ENCODE data around the gene RPL7A. TPM values are rescaled to one million over a fixed set of nuclear protein-coding genes. Genes with fewer than 3 reads are reported as not detected.

Gene RPL7A
- total and polyA plus RNA-seq, 4 donors, result 796 to 2,086 (median 1,475) TPM

DNA sequence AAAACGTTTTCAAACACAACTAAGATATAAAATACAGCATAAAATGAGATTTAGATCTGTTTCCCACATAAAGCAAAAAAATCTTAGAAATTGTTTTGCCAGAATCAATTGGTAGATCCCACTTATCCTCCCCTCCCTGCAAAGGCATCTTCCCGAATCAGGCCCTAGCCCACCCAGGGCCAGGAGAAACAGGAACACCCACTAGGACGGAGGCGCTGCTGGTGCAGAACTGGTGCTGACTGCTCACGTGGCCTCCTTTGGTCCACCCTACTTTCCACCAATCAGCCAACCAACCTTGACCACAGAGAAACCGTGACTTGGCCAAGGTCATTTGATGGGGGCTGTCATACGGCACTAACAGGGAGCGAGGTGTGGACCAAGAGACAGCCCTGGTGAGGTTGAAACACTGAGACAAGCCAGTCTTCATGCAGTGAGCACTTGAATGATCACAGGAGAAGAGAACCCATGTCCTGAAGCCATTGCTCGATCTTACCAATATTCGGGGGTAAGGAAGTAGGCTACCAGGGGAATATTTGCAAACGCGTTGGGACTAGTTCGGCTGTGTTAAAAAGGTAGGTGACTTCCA is 13.6 kb downstream of the RPL7A start:
- Histone ChIP-seq H3K27ac (ENCODE audit: low read depth, low read length) (no peak overlapping the region), H3K9me3 (ENCODE audit: control insufficient read depth, insufficient read depth, low read length) (no peaks in the 10 kb centered on the region), H3K4me3 (ENCODE audit: low read depth, low read length) (no peak overlapping the region), H3K36me3 (ENCODE audit: control insufficient read depth, insufficient read depth, low read length) (peaks cover 90% of the 10 kb centered on the region), H3K4me1 (ENCODE audit: control insufficient read depth, insufficient read depth, low read length) (peaks cover 30% of the 10 kb centered on the region), H3K27me3 (ENCODE audit: control insufficient read depth, insufficient read depth, low read length) (no peaks in the 10 kb centered on the region)
- WGBS (ENCODE audit: insufficient coverage), result 91% methylated on average over 11 of the region's 13 CpGs
- DNase-seq (ENCODE audit: low read depth in 4 of 6, low spot score in 6 of 6), result no peak

DNA sequence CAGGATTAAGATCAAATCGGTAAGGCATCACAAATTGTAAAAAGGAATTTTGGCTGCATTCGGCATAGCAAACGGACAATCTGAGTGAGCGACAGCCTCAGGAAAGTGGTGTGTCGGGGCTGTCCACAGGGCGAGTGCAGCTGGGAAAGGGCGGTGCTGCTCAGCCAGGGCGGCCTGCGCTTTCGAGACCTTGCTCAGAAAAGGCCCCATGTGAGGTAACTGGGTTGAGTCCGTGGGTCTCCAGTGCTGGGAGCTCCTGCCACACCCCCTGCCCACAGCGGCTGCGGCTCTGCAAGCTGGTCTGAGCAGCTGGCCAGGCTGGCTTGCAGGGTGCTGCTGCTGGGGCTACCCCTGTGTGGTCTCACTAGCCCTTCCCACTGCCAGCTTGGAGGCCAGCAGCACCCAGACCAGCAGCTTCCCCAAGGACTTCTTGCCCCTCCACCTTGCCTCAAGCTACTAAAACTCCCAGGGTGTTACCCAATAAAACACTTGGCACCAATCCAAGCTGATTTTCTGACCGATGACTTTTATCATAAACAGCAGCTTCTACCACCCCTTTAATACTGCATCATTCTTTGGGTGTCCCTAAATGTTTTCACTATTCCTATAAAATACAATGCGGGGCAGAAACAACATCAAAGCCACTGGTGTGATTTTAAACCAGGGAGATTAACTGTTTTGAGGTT is 14.5 kb downstream of the RPL7A start:
- Histone ChIP-seq H3K36me3 (ENCODE audit: control insufficient read depth, insufficient read depth, low read length) (peaks cover 97% of the 10 kb centered on the region), H3K9me3 (ENCODE audit: control insufficient read depth, insufficient read depth, low read length) (no peaks in the 10 kb centered on the region), H3K27me3 (ENCODE audit: control insufficient read depth, insufficient read depth, low read length) (no peaks in the 10 kb centered on the region), H3K27ac (ENCODE audit: low read depth, low read length) (no peak overlapping the region), H3K4me1 (ENCODE audit: control insufficient read depth, insufficient read depth, low read length) (peaks cover 21% of the 10 kb centered on the region), H3K4me3 (ENCODE audit: low read depth, low read length) (no peak overlapping the region)
- no peak for DNase-seq (ENCODE audit: low read depth in 4 of 6, low spot score in 6 of 6)
- 95% methylated on average over 14 of the region's 15 CpGs for WGBS (ENCODE audit: insufficient coverage)

DNA sequence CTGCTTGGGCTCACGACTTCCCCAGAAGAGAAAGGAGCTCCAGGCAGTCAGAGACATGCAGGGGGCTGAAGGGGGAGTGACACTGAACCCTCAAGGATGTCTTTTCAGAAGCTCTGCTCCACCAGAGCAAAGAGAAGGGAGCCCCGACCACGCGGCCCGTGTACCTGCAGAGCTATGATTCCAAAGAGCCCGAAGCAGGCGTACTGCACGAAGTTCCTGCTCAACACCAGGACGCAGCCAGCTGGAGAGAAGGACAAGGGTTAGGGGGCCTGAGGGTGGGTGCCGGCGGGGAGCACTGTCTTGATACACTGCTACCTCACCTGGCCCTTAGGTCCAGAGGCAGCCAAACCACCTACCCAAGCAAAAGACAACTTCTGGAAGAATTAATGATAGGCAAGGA is 18.4 kb downstream of the RPL7A start:
- Histone ChIP-seq H3K36me3 (ENCODE audit: control insufficient read depth, insufficient read depth, low read length) (peaks cover 84% of the 10 kb centered on the region), H3K27ac (ENCODE audit: low read depth, low read length) (no peak overlapping the region), H3K4me1 (ENCODE audit: control insufficient read depth, insufficient read depth, low read length) (peaks cover 24% of the 10 kb centered on the region), H3K27me3 (ENCODE audit: control insufficient read depth, insufficient read depth, low read length) (no peaks in the 10 kb centered on the region), H3K4me3 (ENCODE audit: low read depth, low read length) (no peak overlapping the region), H3K9me3 (ENCODE audit: control insufficient read depth, insufficient read depth, low read length) (no peaks in the 10 kb centered on the region)
- WGBS (ENCODE audit: insufficient coverage), result 92% methylated on average over 5 of the region's 11 CpGs
- no peak for DNase-seq (ENCODE audit: low read depth in 4 of 6, low spot score in 6 of 6)

DNA sequence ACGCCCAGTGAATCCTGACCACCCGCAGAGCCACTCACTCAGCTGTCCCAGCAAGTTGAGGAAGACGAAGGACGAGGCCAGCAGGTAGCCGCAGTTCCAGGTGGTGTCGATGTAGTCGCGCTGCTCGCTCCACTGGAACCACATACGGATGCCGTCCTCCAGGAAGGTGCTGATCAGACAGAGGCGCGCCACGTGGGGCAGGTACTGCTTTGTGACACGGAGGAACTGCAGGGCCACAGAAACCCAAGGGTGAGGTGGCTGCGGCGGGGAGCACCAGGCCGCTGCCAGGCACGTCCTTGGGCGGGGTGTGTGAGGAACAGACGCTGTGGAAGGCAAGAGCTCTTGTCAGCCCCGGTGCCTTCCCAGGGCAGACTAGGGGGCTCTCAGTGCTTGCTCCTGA is 19.2 kb downstream of the RPL7A start:
- Histone ChIP-seq H3K27me3 (ENCODE audit: control insufficient read depth, insufficient read depth, low read length) (no peaks in the 10 kb centered on the region), H3K36me3 (ENCODE audit: control insufficient read depth, insufficient read depth, low read length) (peaks cover 83% of the 10 kb centered on the region), H3K9me3 (ENCODE audit: control insufficient read depth, insufficient read depth, low read length) (no peaks in the 10 kb centered on the region), H3K4me1 (ENCODE audit: control insufficient read depth, insufficient read depth, low read length) (peaks cover 32% of the 10 kb centered on the region), H3K27ac (ENCODE audit: low read depth, low read length) (no peak overlapping the region), H3K4me3 (ENCODE audit: low read depth, low read length) (no peak overlapping the region)
- no peak for DNase-seq (ENCODE audit: low read depth in 4 of 6, low spot score in 6 of 6)
- WGBS (ENCODE audit: insufficient coverage), result 94% methylated on average over 22 of the region's 22 CpGs

DNA sequence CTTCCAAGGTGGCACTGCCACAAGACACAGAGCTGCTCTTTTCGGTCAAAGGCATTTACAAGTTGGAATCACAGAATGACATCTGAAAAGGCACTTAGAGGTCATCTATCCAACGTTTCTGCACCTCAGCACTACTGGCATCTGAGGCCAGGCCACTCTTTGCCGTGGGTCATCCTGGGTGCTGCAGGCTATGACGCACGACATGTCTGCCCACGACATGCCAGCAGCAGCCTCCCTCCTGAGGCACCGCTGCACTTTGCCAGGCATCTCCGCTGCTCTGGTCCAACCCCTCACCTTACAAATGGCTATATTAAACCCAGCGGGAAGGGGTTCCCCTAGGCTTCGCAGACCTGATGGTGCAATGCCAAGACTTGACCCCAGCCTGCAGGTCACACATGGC is 19.8 kb downstream of the RPL7A start:
- H3K27ac ChIP-seq (ENCODE audit: low read depth, low read length), result no peak overlapping the region

DNA sequence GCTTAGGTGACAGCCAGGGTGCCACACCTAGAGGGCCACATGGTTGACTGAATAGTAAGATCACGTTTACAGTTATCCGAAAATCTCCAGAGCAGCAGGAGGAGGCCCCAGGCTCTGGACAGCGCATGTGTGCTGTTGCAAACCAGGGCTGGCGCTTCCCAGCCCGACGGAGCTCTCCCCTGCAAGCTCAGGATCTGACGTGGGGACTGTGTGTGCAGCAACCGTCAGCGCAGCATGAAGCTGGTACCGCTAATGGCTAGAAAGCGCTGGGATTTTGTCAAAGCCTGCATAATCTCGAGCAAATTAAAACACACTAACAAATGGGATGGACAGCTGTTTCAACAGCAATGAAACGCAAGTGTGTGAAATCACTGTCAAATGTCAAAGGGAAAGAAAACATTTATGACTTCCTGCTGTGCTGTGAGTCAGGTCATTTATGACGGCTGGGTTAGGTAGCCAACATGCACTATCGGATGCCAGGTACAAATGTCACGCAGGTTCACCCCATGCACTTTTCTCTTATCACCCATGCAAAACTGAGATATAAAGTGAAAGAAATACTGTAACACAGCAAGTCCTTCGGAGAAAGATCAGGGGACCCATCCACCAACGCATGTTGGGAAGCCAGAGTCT is 20.3 kb downstream of the RPL7A start:
- Histone ChIP-seq H3K27me3 (ENCODE audit: control insufficient read depth, insufficient read depth, low read length) (no peaks in the 10 kb centered on the region), H3K4me3 (ENCODE audit: low read depth, low read length) (no peak overlapping the region), H3K36me3 (ENCODE audit: control insufficient read depth, insufficient read depth, low read length) (peaks cover 81% of the 10 kb centered on the region), H3K4me1 (ENCODE audit: control insufficient read depth, insufficient read depth, low read length) (peaks cover 39% of the 10 kb centered on the region), H3K9me3 (ENCODE audit: control insufficient read depth, insufficient read depth, low read length) (no peaks in the 10 kb centered on the region), H3K27ac (ENCODE audit: low read depth, low read length) (no peak overlapping the region)
- WGBS (ENCODE audit: insufficient coverage), result 69% methylated on average over 10 of the region's 18 CpGs
- peak in 2 of 6 donors; percentile 34 to 76 for DNase-seq (ENCODE audit: low read depth in 4 of 6, low spot score in 6 of 6)

More for the DNA sequence above, 19.8 kb downstream of the RPL7A start:
- Histone ChIP-seq H3K36me3 (ENCODE audit: control insufficient read depth, insufficient read depth, low read length) (peaks cover 81% of the 10 kb centered on the region), H3K27me3 (ENCODE audit: control insufficient read depth, insufficient read depth, low read length) (no peaks in the 10 kb centered on the region), H3K4me1 (ENCODE audit: control insufficient read depth, insufficient read depth, low read length) (peaks cover 35% of the 10 kb centered on the region), H3K4me3 (ENCODE audit: low read depth, low read length) (no peak overlapping the region), H3K9me3 (ENCODE audit: control insufficient read depth, insufficient read depth, low read length) (no peaks in the 10 kb centered on the region)
- 91% methylated on average over 10 of the region's 10 CpGs for WGBS (ENCODE audit: insufficient coverage)
- DNase-seq (ENCODE audit: low read depth in 4 of 6, low spot score in 6 of 6), result no peak

DNA sequence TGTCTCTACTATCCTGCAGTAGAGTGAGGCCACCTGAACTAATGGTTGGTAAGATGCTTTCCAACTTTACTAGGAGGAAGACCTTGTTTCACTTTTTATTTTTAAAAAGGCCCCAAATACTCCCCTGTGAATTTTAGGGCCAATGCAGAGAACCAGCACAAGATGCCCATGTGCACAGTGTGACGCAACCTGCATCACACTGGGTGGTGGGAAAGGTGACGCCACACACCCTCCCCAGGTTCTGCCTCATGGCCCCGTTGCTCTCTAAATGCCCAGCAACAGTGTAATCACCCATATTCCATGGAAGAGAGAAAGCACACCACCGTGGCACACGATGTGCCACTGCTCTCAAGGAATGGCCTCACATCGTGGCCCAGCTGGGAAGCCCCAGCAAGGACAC is 21.4 kb downstream of the RPL7A start:
- Histone ChIP-seq H3K9me3 (ENCODE audit: control insufficient read depth, insufficient read depth, low read length) (no peaks in the 10 kb centered on the region), H3K4me3 (ENCODE audit: low read depth, low read length) (no peak overlapping the region), H3K27me3 (ENCODE audit: control insufficient read depth, insufficient read depth, low read length) (no peaks in the 10 kb centered on the region), H3K4me1 (ENCODE audit: control insufficient read depth, insufficient read depth, low read length) (peaks cover 47% of the 10 kb centered on the region), H3K27ac (ENCODE audit: low read depth, low read length) (no peak overlapping the region), H3K36me3 (ENCODE audit: control insufficient read depth, insufficient read depth, low read length) (peaks cover 74% of the 10 kb centered on the region)
- DNase-seq (ENCODE audit: low read depth in 4 of 6, low spot score in 6 of 6), result no peak
- WGBS (ENCODE audit: insufficient coverage), result 94% methylated on average over 5 of the region's 6 CpGs

DNA sequence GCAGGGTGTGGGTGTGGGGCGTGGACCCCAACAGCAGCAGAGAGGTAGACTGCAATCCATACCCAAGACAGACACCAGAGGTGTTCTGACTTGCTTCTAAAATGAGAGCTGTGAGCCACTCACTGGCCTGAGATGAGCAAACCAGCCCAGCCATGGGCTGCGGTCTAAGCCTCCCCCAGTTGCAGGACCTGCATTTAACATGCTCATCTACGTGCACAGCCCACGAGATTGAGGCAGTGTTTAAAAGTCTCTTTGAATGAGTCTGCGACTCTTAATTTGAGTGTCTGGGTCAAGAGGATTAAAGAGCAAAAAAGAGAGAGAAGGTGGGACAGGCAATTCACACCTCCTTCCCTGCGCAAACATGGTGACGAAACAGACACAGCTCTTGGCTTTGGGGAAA is 21.9 kb downstream of the RPL7A start:
- WGBS (ENCODE audit: insufficient coverage), result 97% methylated on average over 6 of the region's 7 CpGs
- H3K4me1 ChIP-seq (ENCODE audit: control insufficient read depth, insufficient read depth, low read length), result peaks cover 47% of the 10 kb centered on the region
- no peak for DNase-seq (ENCODE audit: low read depth in 4 of 6, low spot score in 6 of 6)
- H3K27me3 ChIP-seq (ENCODE audit: control insufficient read depth, insufficient read depth, low read length), result no peaks in the 10 kb centered on the region
- no peak overlapping the region for H3K4me3 ChIP-seq (ENCODE audit: low read depth, low read length)
- H3K27ac ChIP-seq (ENCODE audit: low read depth, low read length), result no peak overlapping the region
- H3K9me3 ChIP-seq (ENCODE audit: control insufficient read depth, insufficient read depth, low read length), result no peaks in the 10 kb centered on the region
- H3K36me3 ChIP-seq (ENCODE audit: control insufficient read depth, insufficient read depth, low read length), result peaks cover 69% of the 10 kb centered on the region

DNA sequence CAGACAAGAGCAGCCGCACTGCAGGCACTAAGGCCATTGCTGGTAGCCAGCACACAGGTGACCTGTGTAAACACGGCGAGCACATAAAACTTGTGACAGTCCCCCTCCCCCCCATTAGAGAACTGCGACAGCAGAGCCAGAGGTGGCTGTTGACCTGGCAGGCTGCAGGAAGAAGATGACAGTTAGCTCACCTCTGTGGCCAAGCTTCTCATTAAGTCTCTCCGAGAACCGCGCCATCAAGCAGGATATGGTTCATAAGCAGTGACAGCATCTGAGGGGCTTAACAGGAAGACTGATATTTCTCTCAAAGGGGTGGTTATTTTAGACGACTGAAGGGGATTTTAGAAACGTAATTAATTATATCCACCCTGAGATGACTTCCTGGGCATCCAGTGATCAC is 22.7 kb downstream of the RPL7A start:
- Histone ChIP-seq H3K36me3 (ENCODE audit: control insufficient read depth, insufficient read depth, low read length) (peaks cover 63% of the 10 kb centered on the region), H3K27ac (ENCODE audit: low read depth, low read length) (no peak overlapping the region), H3K27me3 (ENCODE audit: control insufficient read depth, insufficient read depth, low read length) (no peaks in the 10 kb centered on the region), H3K4me1 (ENCODE audit: control insufficient read depth, insufficient read depth, low read length) (peaks cover 51% of the 10 kb centered on the region), H3K9me3 (ENCODE audit: control insufficient read depth, insufficient read depth, low read length) (no peaks in the 10 kb centered on the region), H3K4me3 (ENCODE audit: low read depth, low read length) (no peak overlapping the region)
- no peak for DNase-seq (ENCODE audit: low read depth in 4 of 6, low spot score in 6 of 6)
- 92% methylated on average over 4 of the region's 9 CpGs for WGBS (ENCODE audit: insufficient coverage)

DNA sequence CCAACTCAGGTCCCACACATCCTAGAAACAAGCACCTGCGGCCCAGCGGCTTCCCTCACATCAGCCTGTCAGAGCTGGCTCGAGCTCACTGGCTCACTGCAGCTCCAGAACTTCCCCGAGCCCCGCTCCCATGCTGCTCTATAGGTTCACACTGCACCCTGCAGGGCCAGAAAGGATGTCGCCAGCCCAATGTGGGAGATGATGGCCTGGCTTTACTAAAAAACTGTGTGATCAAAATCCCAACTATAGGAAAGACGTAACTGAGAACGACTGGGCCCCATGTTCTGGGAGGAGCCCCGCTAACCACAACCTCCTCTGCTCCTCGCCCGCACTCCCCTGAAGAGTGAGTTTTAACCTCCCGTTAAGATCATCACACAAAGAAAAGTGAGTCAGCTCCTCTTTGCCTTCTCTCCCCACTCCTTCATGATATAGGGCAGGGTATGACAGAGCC is 23.3 kb downstream of the RPL7A start:
- H3K36me3 ChIP-seq (ENCODE audit: control insufficient read depth, insufficient read depth, low read length), result peaks cover 58% of the 10 kb centered on the region
- no peak overlapping the region for H3K4me3 ChIP-seq (ENCODE audit: low read depth, low read length)
- H3K27ac ChIP-seq (ENCODE audit: low read depth, low read length), result no peak overlapping the region
- H3K27me3 ChIP-seq (ENCODE audit: control insufficient read depth, insufficient read depth, low read length), result no peaks in the 10 kb centered on the region
- no peak for DNase-seq (ENCODE audit: low read depth in 4 of 6, low spot score in 6 of 6)
- H3K4me1 ChIP-seq (ENCODE audit: control insufficient read depth, insufficient read depth, low read length), result peaks cover 51% of the 10 kb centered on the region
- WGBS (ENCODE audit: insufficient coverage), result 68% methylated on average over 7 of the region's 12 CpGs
- H3K9me3 ChIP-seq (ENCODE audit: control insufficient read depth, insufficient read depth, low read length), result no peaks in the 10 kb centered on the region

Measured in spinal cord (tissue), 10 donors.